ENCODE data around the gene PANK2.

PANK2 gene

GRCh38 chr20:3909952-3910366 lies 20.8 kb downstream of the PANK2 start:
- no peaks in the 10 kb centered on the region for H3K9me3 ChIP-seq (ENCODE audit: insufficient read depth, low read length, severe bottlenecking)
- peaks cover 69% of the 10 kb centered on the region for H4K20me1 ChIP-seq (ENCODE audit: insufficient read depth, low read length)
- H3K79me2 ChIP-seq (ENCODE audit: insufficient read depth, low read length) = peaks cover 95% of the 10 kb centered on the region
- DNase-seq (no peak), ATAC-seq (ENCODE audit: insufficient read depth, low read depth) (no peak)
- no peak overlapping the region for H3K9ac ChIP-seq (ENCODE audit: low read depth, low read length)
- no peak for TF ChIP-seq CTCF (IDR thresholded peaks at IDR 0.05; ENCODE audit: borderline replicate concordance, extremely low read depth, low read length, poor library complexity, severe bottlenecking)
- no peak for TF ChIP-seq EZH2 (IDR thresholded peaks at IDR 0.05; ENCODE audit: borderline replicate concordance, low read depth, low read length, severe bottlenecking)
- H3K27me3 ChIP-seq (ENCODE audit: insufficient read depth, low read length, poor library complexity) = no peaks in the 10 kb centered on the region
- no peak overlapping the region for H3K4me3 ChIP-seq (ENCODE audit: low read depth in 1 of 2, low read length in 2 of 2)
- H2AFZ ChIP-seq (ENCODE audit: low read depth, low read length) = no peak overlapping the region
- H3K4me2 ChIP-seq (ENCODE audit: insufficient read depth, low read length) = no peak overlapping the region
- no peaks in the 10 kb centered on the region for H3K4me1 ChIP-seq (ENCODE audit: insufficient read depth, low read length)
- H3K27ac ChIP-seq (ENCODE audit: low read length) = no peak overlapping the region
- H3K36me3 ChIP-seq (ENCODE audit: insufficient read depth, low read length) = peaks cover 90% of the 10 kb centered on the region

GRCh38 chr20:3910853-3911252 lies 21.7 kb downstream of the PANK2 start:
- DNase-seq = no peak
- Histone ChIP-seq H4K20me1 (ENCODE audit: insufficient read depth, low read length) (peaks cover 69% of the 10 kb centered on the region), H3K4me1 (ENCODE audit: insufficient read depth, low read length) (no peaks in the 10 kb centered on the region), H3K27me3 (ENCODE audit: insufficient read depth, low read length, poor library complexity) (no peaks in the 10 kb centered on the region), H3K9me3 (ENCODE audit: insufficient read depth, low read length, severe bottlenecking) (no peaks in the 10 kb centered on the region), H3K9ac (ENCODE audit: low read depth, low read length) (no peak overlapping the region), H3K27ac (ENCODE audit: low read length) (no peak overlapping the region), H3K4me2 (ENCODE audit: insufficient read depth, low read length) (no peak overlapping the region), H3K4me3 (ENCODE audit: low read depth in 1 of 2, low read length in 2 of 2) (no peak overlapping the region), H2AFZ (ENCODE audit: low read depth, low read length) (no peak overlapping the region), H3K36me3 (ENCODE audit: insufficient read depth, low read length) (peaks cover 95% of the 10 kb centered on the region), H3K79me2 (ENCODE audit: insufficient read depth, low read length) (peaks cover 96% of the 10 kb centered on the region)
- TF ChIP-seq EZH2 (IDR thresholded peaks at IDR 0.05; ENCODE audit: borderline replicate concordance, low read depth, low read length, severe bottlenecking) (no peak), CTCF (IDR thresholded peaks at IDR 0.05; ENCODE audit: borderline replicate concordance, extremely low read depth, low read length, poor library complexity, severe bottlenecking) (no peak)
- no peak for ATAC-seq (ENCODE audit: insufficient read depth, low read depth)

- Histone ChIP-seq H2AFZ (ENCODE audit: low read depth, low read length) (no peak overlapping the region), H3K79me2 (ENCODE audit: insufficient read depth, low read length) (peaks cover 96% of the 10 kb centered on the region), H3K9me3 (ENCODE audit: insufficient read depth, low read length, severe bottlenecking) (no peaks in the 10 kb centered on the region), H3K4me2 (ENCODE audit: insufficient read depth, low read length) (no peak overlapping the region), H4K20me1 (ENCODE audit: insufficient read depth, low read length) (peaks cover 69% of the 10 kb centered on the region), H3K36me3 (ENCODE audit: insufficient read depth, low read length) (peaks cover 97% of the 10 kb centered on the region), H3K27me3 (ENCODE audit: insufficient read depth, low read length, poor library complexity) (no peaks in the 10 kb centered on the region), H3K4me1 (ENCODE audit: insufficient read depth, low read length) (no peaks in the 10 kb centered on the region), H3K27ac (ENCODE audit: low read length) (no peak overlapping the region), H3K9ac (ENCODE audit: low read depth, low read length) (no peak overlapping the region), H3K4me3 (ENCODE audit: low read depth in 1 of 2, low read length in 2 of 2) (no peak overlapping the region)
- DNase-seq (no peak), ATAC-seq (ENCODE audit: insufficient read depth, low read depth) (no peak; the same call in 2 of the 3 replicates)
- TF ChIP-seq EZH2 (IDR thresholded peaks at IDR 0.05; ENCODE audit: borderline replicate concordance, low read depth, low read length, severe bottlenecking) (no peak), CTCF (IDR thresholded peaks at IDR 0.05; ENCODE audit: borderline replicate concordance, extremely low read depth, low read length, poor library complexity, severe bottlenecking) (no peak)
These were observed 22.8 kb downstream of the PANK2 start for GRCh38 chr20:3911956-3912355.

- no peak for ATAC-seq (ENCODE audit: insufficient read depth, low read depth)
- H2AFZ ChIP-seq (ENCODE audit: low read depth, low read length) = no peak overlapping the region
- H3K9me3 ChIP-seq (ENCODE audit: insufficient read depth, low read length, severe bottlenecking) = no peaks in the 10 kb centered on the region
- peaks cover 94% of the 10 kb centered on the region for H3K79me2 ChIP-seq (ENCODE audit: insufficient read depth, low read length)
- peaks cover 57% of the 10 kb centered on the region for H4K20me1 ChIP-seq (ENCODE audit: insufficient read depth, low read length)
- H3K36me3 ChIP-seq (ENCODE audit: insufficient read depth, low read length) = peaks cover 95% of the 10 kb centered on the region
- H3K27me3 ChIP-seq (ENCODE audit: insufficient read depth, low read length, poor library complexity) = no peaks in the 10 kb centered on the region
- no peak overlapping the region for H3K4me2 ChIP-seq (ENCODE audit: insufficient read depth, low read length)
- DNase-seq = no peak
- H3K9ac ChIP-seq (ENCODE audit: low read depth, low read length) = no peak overlapping the region
- H3K4me3 ChIP-seq (ENCODE audit: low read depth in 1 of 2, low read length in 2 of 2) = no peak overlapping the region
- no peak overlapping the region for H3K27ac ChIP-seq (ENCODE audit: low read length)
- H3K4me1 ChIP-seq (ENCODE audit: insufficient read depth, low read length) = no peaks in the 10 kb centered on the region
- TF ChIP-seq EZH2 (IDR thresholded peaks at IDR 0.05; ENCODE audit: borderline replicate concordance, low read depth, low read length, severe bottlenecking) = no peak
- no peak for TF ChIP-seq CTCF (IDR thresholded peaks at IDR 0.05; ENCODE audit: borderline replicate concordance, extremely low read depth, low read length, poor library complexity, severe bottlenecking)
These were observed 25.3 kb downstream of the PANK2 start for GRCh38 chr20:3914446-3914845.
